H9 (cell line): ENCODE measurements around the gene SRP19. TPM values are rescaled to one million over a fixed set of nuclear protein-coding genes. Genes with fewer than 3 reads are reported as not detected.

Experiments used
- DNase-seq: peaks from one replicate; pipeline ENCODE4 v3.0.0-alpha.2; 2017
- H2AFZ ChIP-seq: one replicate; pipeline ENCODE4 v1.6.1; 2013; ENCODE audit warnings: mild to moderate bottlenecking, low read length, control low read depth, moderate library complexity
- H2AK5ac ChIP-seq: 2 replicates; pipeline ENCODE4 v1.6.1; 2013; ENCODE audit warnings: low read length, control low read depth, mixed read lengths; ENCODE audit not compliant: insufficient read length
- H2BK120ac ChIP-seq: one replicate; pipeline ENCODE4 v1.6.1; 2013; ENCODE audit warnings: low read depth, mild to moderate bottlenecking, low read length, control low read depth, inconsistent platforms; ENCODE audit not compliant: poor library complexity, severe bottlenecking
- H2BK12ac ChIP-seq: 2 replicates; pipeline ENCODE4 v1.6.1; 2013; ENCODE audit warnings: low read length, control low read depth, mixed read lengths, low read depth; ENCODE audit not compliant: insufficient read length
- H2BK15ac ChIP-seq: 2 replicates; pipeline ENCODE4 v1.6.1; 2013; ENCODE audit warnings: low read depth, low read length, control low read depth
- H2BK20ac ChIP-seq: one replicate; pipeline ENCODE4 v1.6.1; 2013; ENCODE audit warnings: low read depth, mild to moderate bottlenecking, low read length, control low read depth, inconsistent platforms; ENCODE audit not compliant: poor library complexity, severe bottlenecking
- H2BK5ac ChIP-seq: 2 replicates; pipeline ENCODE4 v1.6.1; 2013; ENCODE audit warnings: low read length, control low read depth, mixed read lengths; ENCODE audit not compliant: insufficient read length
- H3K14ac ChIP-seq: 2 replicates; pipeline ENCODE4 v1.6.1; 2013; ENCODE audit warnings: low read length, control low read depth; ENCODE audit not compliant: insufficient read depth
- H3K18ac ChIP-seq: 2 replicates; pipeline ENCODE4 v1.6.1; 2013; ENCODE audit warnings: low read depth, mild to moderate bottlenecking, mixed read lengths, low read length, control low read depth; ENCODE audit not compliant: insufficient read length
- H3K23ac ChIP-seq: 2 replicates; pipeline ENCODE4 v1.6.1; 2013; ENCODE audit warnings: low read length, control low read depth, mixed read lengths, low read depth; ENCODE audit not compliant: insufficient read length
- H3K23me2 ChIP-seq: 2 replicates; pipeline ENCODE4 v1.6.1; 2013; ENCODE audit warnings: low read depth, mild to moderate bottlenecking, mixed read lengths, low read length, control low read depth; ENCODE audit not compliant: insufficient read length, poor library complexity, severe bottlenecking
- H3K27ac ChIP-seq: 2 replicates; pipeline ENCODE4 v1.5.1; 2013; ENCODE audit warnings: low read length, control low read depth, mixed read lengths, low read depth; ENCODE audit not compliant: insufficient read length
- H3K27me3 ChIP-seq: 2 replicates; pipeline ENCODE4 v1.6.1; 2013; ENCODE audit warnings: low read length, control low read depth, inconsistent platforms; ENCODE audit not compliant: insufficient read depth
- H3K4ac ChIP-seq: 2 replicates; pipeline ENCODE4 v1.6.1; 2013; ENCODE audit warnings: low read depth, mild to moderate bottlenecking, control low read depth, inconsistent platforms, low read length, moderate library complexity
- H3K4me1 ChIP-seq: 2 replicates; pipeline ENCODE4 v1.6.1; 2013; ENCODE audit warnings: low read length, control low read depth, inconsistent platforms; ENCODE audit not compliant: insufficient read depth
- H3K4me2 ChIP-seq: 2 replicates; pipeline ENCODE4 v1.6.1; 2013; ENCODE audit warnings: low read length, control low read depth, mixed read lengths; ENCODE audit not compliant: insufficient read length, insufficient read depth
- H3K56ac ChIP-seq: 2 replicates; pipeline ENCODE4 v1.6.1; 2013; ENCODE audit warnings: low read depth, mild to moderate bottlenecking, mixed read lengths, low read length, control low read depth; ENCODE audit not compliant: insufficient read length
- H3K79me1 ChIP-seq: 2 replicates; pipeline ENCODE4 v1.6.1; 2013; ENCODE audit warnings: low read depth, mild to moderate bottlenecking, moderate library complexity, low read length, control low read depth, inconsistent platforms; ENCODE audit not compliant: insufficient read depth, poor library complexity, severe bottlenecking
- H3K79me2 ChIP-seq: 2 replicates; pipeline ENCODE4 v1.6.1; 2013; ENCODE audit warnings: low read length, control low read depth, inconsistent platforms; ENCODE audit not compliant: insufficient read depth
- H3K9ac ChIP-seq: 2 replicates; pipeline ENCODE4 v1.6.1; 2013; ENCODE audit warnings: low read length, control low read depth, mixed read lengths; ENCODE audit not compliant: insufficient read length; ENCODE audit errors: extremely low read depth
- H3K9me3 ChIP-seq: one replicate; pipeline ENCODE4 v1.6.1; 2013; ENCODE audit warnings: low read depth, low read length, inconsistent platforms; ENCODE audit not compliant: control insufficient read depth
- H3T11ph ChIP-seq: one replicate; pipeline ENCODE4 v1.6.1; 2013; ENCODE audit warnings: mild to moderate bottlenecking, low read length, control low read depth, inconsistent platforms
- H4K20me1 ChIP-seq: one replicate; pipeline ENCODE4 v1.6.1; 2013; ENCODE audit not compliant: control insufficient read depth, insufficient read length, insufficient read depth
- H4K5ac ChIP-seq: 2 replicates; pipeline ENCODE4 v1.6.1; 2013; ENCODE audit warnings: low read depth, mild to moderate bottlenecking, mixed read lengths, low read length, control low read depth; ENCODE audit not compliant: insufficient read length
- H4K8ac ChIP-seq: replicated peaks from 2 replicates; pipeline ENCODE4 v1.6.1; 2013; ENCODE audit warnings: low read length, control low read depth, mixed read lengths, low read depth; ENCODE audit not compliant: insufficient read length
- H4K91ac ChIP-seq: 2 replicates; pipeline ENCODE4 v1.6.1; 2013; ENCODE audit warnings: low read depth, mild to moderate bottlenecking, moderate library complexity, mixed read lengths, low read length, control low read depth; ENCODE audit not compliant: insufficient read length
- H3K27ac Mint-ChIP-seq, 3 experiments: 2 replicates in 2 of 3; 3 replicates in 1 of 3; pipeline ENCODE4 v1.8.0; 2020 to 2021; ENCODE audit warnings: mixed read lengths in 3 of 3, mild to moderate bottlenecking in 1 of 3, moderate library complexity in 1 of 3
- H3K27me3 Mint-ChIP-seq: 2 replicates; pipeline ENCODE4 v1.8.0; 2021; ENCODE audit warnings: low read depth, mild to moderate bottlenecking, moderate library complexity, mixed read lengths
- H3K36me3 Mint-ChIP-seq, 3 experiments: 2 replicates in 2 of 3; 3 replicates in 1 of 3; pipeline ENCODE4 v1.8.0; 2020 to 2021; ENCODE audit warnings: low read depth in 3 of 3, mixed read lengths in 3 of 3; ENCODE audit not compliant: insufficient read depth in 1 of 3
- H3K4me1 Mint-ChIP-seq, 2 experiments: 2 replicates each; pipeline ENCODE4 v1.8.0; 2020; ENCODE audit warnings: mixed read lengths in 2 of 2
- H3K4me3 Mint-ChIP-seq, 2 experiments: 2 replicates in 1 of 2; 3 replicates in 1 of 2; pipeline ENCODE4 v1.8.0; 2020 to 2021; ENCODE audit warnings: mild to moderate bottlenecking in 2 of 2, mixed read lengths in 2 of 2, moderate library complexity in 1 of 2
- H3K9me3 Mint-ChIP-seq, 2 experiments: 2 replicates in 1 of 2; 3 replicates in 1 of 2; pipeline ENCODE4 v1.8.0; 2020; ENCODE audit warnings: mild to moderate bottlenecking in 2 of 2, mixed read lengths in 2 of 2, moderate library complexity in 1 of 2
- CTCF ChIP-seq: fragments of 200-600 bp; sonication (generic); conservative IDR thresholded peaks from 3 replicates; pipeline ENCODE4 v1.8.0; 2021; ENCODE audit warnings: antibody characterized with exemption, mild to moderate bottlenecking
- WGBS: extraction: QIAGEN DNeasy Blood & Tissue Kit; methylation state at CpG from one replicate; pipeline ENCODE4 v1.1.7; 2013; ENCODE audit warnings: missing lambda C conversion rate, low lambda C conversion rate, mixed read lengths; ENCODE audit not compliant: insufficient read length; ENCODE audit errors: extremely low coverage; 5-methylcytosine and 5-hydroxymethylcytosine counted together
- total RNA-seq: library from RNA; stranded (reverse); gene quantifications from 2 replicates; pipeline ENCODE4 v1.2.1, GENCODE V29; 2021

The SRP19 gene
- total RNA-seq, 1 experiment from 2014 or later: 78.9 TPM

GRCh38 chr5:112906637-112907036, 45.5 kb downstream of the SRP19 start:
- no peak overlapping the region for H3K4ac ChIP-seq
- Mint-ChIP-seq H3K27me3 (no peaks in the 10 kb centered on the region), H3K4me1 (no peaks in the 10 kb centered on the region), H3K36me3 (peaks cover 1 to 25% (median 13%) of the 10 kb centered on the region in 3 experiments; a peak in 6 of 7 replicates), H3K27ac (no peak overlapping the region), H3K4me3 (no peak overlapping the region), H3K9me3 (no peaks in the 10 kb centered on the region)
- H4K91ac ChIP-seq: no peak overlapping the region
- H3K27ac ChIP-seq: no peak overlapping the region
- no peak for TF ChIP-seq CTCF
- no peak overlapping the region for H2BK12ac ChIP-seq
- H3K14ac ChIP-seq: no peak overlapping the region
- H3K9me3 ChIP-seq: no peaks in the 10 kb centered on the region
- H3K23ac ChIP-seq: no peak overlapping the region
- no peaks in the 10 kb centered on the region for H3K27me3 ChIP-seq
- H2BK20ac ChIP-seq: no peak overlapping the region
- no peak overlapping the region for H4K8ac ChIP-seq
- H3K18ac ChIP-seq: no peak overlapping the region
- H4K5ac ChIP-seq: no peak overlapping the region
- H3K9ac ChIP-seq: no peak overlapping the region
- H2AK5ac ChIP-seq: no peak overlapping the region
- H2BK5ac ChIP-seq: no peak overlapping the region
- H2BK120ac ChIP-seq: no peak overlapping the region
- H3K23me2 ChIP-seq: no peaks in the 10 kb centered on the region
- H3K79me2 ChIP-seq: no peaks in the 10 kb centered on the region
- no peak overlapping the region for H3K4me2 ChIP-seq
- no peak for DNase-seq
- no peaks in the 10 kb centered on the region for H3K79me1 ChIP-seq
- no peak overlapping the region for H3T11ph ChIP-seq
- H2AFZ ChIP-seq: no peak overlapping the region
- H2BK15ac ChIP-seq: no peak overlapping the region
- no peak overlapping the region for H3K56ac ChIP-seq
- no peaks in the 10 kb centered on the region for H3K4me1 ChIP-seq
- no peaks in the 10 kb centered on the region for H4K20me1 ChIP-seq
- no CpG with 5 or more reads among the region's 3 CpGs for WGBS
